Epidermal melanocyte (primary cell): ENCODE results near the gene ACAD8.

Experiments used
- DNase-seq: peaks from one replicate; pipeline ENCODE4 v3.0.0; 2011; ENCODE audit warnings: low spot score; ENCODE audit not compliant: insufficient read length

Gene ACAD8

DNA sequence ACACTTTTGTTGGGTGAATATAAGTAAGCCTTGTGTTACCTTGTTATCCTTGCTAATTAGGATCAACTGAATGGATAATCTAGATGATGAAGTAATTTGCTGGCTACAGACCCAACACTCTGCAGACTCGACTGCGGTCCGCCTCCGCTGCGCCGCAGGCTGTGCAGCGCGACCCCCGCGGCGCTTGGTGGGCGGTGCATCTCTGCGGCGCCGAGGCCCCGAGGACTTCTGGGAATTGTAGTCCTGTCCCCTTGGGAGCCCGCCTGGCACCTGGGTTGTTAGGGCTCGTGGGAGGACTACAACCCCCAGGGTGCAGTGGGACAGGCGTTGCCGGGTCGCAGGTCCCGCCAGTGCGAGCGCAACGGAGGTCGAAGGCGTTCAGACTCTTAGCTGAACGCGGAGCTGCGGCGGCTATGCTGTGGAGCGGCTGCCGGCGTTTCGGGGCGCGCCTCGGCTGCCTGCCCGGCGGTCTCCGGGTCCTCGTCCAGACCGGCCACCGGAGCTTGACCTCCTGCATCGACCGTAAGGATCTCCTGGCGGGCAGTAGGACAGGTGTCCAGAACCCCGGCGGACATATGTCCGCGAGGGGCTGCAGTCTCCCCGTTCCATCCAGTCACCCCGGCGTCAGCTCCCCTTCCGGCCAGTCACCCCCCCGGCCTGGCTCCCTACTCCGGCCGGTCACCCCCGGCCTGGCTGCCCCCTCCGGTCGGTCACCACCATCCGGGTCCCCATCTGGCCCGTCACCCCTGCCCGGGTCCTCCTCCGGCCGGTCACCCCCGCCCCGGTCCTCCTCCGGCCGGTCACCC, at the start of gene ACAD8, which contains the start of gene THYN1:
TSS of gene ACAD8 (plus strand) at position 381 of the 806 bp plus-strand sequence. CDS start at position 414, 33 bp downstream.
TSS of gene THYN1 (minus strand) at position 165 of the 806 bp plus-strand sequence. CDS start 470 bp downstream, outside the sequence.
- peak; percentile 96 for DNase-seq

DNA sequence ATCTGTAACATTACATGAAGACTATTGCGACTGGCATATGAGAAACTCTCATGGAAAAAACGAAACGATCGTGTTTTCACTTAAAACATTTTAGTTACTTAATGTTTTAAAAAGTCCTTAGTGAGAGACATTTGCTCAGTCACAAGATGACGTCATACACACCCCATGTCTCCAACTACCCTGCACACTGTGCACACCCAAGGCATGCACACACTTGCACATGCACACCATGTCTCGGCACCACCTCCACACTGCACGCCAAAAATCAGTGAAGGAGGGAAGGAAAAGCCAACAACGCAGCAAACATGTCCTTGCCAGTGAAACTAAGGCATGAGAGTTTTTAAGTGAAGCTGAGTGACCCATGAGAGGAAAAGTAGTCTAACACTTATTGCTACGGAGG, 47.6 kb upstream of the ACAD8 start:
- no peak for DNase-seq

DNA sequence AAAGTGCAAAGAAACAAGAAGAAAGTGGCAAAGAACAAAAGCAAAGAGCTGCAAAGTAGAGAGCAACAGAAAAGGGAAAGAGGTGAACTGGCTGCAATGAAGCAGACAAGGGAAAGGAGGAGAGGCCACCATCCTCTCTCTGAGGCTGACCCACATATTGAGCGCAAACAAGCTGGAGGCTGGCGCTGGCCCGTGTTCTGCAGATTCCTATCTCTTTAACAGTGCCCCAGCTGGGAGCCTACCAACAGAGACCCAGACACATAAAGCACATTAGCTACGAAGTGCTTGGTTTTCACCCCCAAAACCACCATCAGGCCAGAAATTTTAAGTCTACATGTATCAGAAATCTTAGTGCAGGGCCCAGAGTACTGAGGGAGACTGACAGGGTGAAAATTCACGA, 47.2 kb upstream of the ACAD8 start:
- no peak for DNase-seq

DNA sequence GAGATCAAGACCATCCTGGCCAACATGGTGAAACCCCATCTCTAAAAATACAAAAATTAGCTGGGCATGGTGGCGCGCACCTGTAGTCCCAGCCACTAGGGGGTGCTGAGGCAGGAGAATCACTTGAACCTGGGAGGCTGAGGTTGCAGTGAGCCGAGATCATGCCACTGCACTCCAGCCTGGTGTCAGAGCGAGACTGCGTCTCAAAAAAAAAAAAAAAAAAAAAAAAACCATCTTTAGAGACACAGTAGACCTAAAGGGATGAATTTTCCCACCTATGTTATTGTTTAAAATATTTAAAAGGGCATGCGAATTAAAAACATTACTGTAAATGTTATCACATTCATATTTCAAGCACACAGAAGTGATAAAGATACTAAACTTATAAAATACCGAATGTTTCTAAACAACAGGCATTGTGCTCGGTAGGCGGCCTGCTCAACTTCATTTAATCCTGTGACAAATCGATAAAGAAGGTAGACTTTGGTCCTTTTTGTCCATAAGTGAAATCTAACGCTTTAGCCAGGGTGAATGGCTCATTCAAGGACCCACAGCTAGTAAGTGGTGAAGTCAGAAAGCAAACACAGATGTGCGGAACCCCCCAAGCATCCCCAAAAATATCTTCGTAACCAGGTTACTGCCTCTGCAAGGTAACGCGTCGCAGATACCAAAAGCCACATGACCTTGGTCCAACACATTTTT, 45.7 kb upstream of the ACAD8 start:
- no peak for DNase-seq

- no peak for DNase-seq
Measured at GRCh38 chr11:134215836-134216235, 37.5 kb upstream of the ACAD8 start.

GRCh38 chr11:134216816-134217215, 36.6 kb upstream of the ACAD8 start:
- no peak for DNase-seq

DNA sequence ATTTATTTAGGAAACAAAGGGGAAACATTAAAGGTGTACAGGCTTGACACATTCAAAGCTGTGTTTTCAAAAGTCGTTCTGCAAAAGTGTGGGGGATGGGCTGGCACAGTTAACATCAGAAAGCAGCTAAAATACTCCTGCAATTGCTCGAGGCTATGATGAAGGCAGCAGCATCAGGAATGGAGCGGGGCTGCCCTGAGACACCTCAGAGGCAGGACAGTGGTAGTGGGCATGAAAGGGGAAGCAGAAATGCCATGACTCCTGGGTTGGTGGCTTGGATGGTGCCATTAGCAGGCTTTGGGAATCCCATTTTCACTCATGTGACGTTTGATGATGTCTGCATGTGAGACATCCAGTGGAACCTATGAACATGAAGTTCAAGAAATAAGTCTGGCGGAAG, 30.2 kb upstream of the ACAD8 start:
- no peak for DNase-seq

DNA sequence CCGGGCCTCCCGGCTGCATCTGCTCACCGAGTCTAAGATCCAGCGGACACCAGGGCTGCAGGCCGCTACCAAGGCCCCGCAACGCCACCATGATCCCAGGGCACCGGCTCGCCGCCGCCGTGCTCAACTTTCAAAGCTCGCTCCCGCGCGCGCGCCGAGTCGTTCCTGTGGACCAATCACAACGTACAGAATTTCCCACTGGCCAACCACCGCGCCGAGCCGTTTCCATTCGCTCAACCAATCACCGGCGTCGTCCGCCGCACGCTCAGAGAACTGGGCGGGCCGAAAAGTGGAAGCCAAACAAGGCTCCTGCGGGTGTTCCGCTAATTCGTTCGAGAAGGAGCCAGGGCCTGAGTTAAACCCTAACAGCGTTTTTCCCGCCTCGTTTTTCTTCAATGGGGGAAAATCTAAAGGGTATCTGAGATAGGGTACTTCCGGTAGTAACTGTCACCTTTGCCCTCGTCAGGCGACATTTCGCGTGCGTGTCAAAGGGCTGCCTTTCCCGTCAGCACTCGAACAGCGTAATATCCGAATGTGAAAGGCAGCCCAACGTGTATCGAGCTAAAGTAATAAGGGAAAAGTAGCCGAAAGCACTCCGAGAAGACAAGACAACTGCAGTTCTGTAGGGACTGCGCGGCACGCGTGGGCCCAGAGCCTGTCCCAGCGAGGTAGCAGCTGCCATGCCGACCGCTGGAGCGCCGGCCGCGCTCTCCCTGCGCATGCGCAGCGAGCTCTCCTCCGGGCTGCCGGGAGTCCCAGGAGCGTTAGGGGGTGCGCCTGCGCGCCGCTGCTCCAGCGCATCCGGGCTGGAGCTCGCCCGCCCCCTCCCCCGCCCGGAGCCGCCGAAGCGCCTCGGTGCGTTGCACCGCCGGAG, 29.3 kb upstream of the ACAD8 start, which contains the start of the genes NCAPD3 and VPS26B:
TSS of gene NCAPD3 (minus strand) at position 132 of the 874 bp plus-strand sequence. CDS start at position 91, 41 bp downstream.
TSS of gene VPS26B (plus strand) at position 836 of the 874 bp plus-strand sequence. CDS start 452 bp downstream, outside the sequence.
- peak; percentile 90 for DNase-seq

DNA sequence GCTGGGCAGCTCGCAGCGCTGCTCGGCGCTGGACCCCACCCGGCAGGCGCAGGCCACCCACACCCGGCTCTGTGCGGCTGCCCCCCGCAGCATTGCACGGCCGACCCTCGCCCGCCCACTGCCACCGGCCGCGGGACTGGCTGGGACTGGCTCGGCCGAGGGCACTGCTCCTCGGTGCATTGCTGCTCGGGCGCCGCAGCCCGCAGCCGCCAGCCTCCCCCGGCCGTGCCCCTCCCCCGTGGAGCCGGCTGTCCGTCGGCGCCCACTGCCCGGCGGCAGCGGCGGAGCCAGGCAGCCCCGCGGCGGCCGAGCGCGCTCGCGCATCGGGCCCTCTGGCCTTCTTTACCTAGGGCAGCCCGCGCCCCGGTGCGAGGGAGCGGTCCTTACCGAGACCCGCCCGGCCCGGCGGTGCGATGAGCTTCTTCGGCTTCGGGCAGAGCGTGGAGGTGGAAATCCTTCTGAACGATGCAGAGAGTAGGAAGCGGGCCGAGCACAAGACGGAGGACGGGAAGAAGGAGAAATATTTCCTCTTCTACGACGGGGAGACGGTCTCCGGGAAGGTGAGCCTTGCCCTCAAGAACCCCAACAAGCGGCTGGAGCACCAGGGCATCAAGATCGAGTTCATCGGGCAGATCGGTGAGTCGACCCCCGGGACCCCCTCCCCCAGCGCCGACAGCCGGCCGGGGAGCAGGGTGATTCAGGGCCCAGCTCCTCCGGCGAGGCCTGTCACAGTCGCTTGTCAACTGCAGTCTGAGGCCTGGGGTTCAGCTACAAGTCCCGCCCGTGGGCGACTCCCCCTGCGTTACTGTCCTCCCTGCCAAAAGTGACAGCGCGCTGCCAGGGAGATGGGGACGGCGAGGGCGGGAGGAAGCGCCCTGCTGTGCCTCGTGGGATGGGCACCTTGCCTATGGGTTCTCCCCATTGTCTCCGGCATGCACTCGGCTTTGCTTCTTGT, 28.4 kb upstream of the ACAD8 start:
- DNase-seq: no peak

- no peak for DNase-seq
Measured at GRCh38 chr11:134226806-134227325, 26.5 kb upstream of the ACAD8 start.

GRCh38 chr11:134228625-134229024, 24.7 kb upstream of the ACAD8 start:
- no peak for DNase-seq

DNA sequence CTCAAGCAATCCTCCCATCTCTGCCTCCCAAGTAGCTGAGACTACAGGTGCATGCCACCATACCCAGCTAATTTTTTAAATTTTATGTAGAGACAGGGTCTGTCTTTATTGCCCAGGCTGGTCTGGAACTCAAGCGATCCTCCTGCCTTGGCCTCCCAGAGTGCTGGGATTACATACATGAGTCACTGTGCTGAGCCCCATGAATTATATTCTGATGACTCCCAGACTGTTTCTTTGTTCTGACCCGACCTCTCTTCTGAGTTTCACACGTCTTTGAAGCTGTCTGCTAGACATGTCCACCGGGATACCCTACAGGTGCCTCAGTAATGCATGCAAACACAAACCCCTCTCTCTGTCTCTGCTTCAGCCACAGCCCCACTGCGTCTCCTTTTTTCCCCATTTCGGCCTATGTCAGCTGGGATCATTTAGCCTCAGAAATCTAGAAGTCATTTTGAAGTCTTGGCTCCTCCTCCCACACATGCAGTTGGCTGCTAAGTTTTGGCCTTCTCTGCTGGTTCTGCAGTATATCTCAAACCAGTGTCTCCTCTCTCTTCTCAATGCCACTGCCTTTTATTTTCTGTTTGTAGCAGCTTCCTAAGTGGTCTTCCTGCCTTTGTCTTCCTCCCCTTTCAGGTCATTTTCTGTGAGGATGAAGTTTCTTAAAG, 24.1 kb upstream of the ACAD8 start:
- DNase-seq: no peak

GRCh38 chr11:134230339-134230738, 23.0 kb upstream of the ACAD8 start:
- no peak for DNase-seq

DNA sequence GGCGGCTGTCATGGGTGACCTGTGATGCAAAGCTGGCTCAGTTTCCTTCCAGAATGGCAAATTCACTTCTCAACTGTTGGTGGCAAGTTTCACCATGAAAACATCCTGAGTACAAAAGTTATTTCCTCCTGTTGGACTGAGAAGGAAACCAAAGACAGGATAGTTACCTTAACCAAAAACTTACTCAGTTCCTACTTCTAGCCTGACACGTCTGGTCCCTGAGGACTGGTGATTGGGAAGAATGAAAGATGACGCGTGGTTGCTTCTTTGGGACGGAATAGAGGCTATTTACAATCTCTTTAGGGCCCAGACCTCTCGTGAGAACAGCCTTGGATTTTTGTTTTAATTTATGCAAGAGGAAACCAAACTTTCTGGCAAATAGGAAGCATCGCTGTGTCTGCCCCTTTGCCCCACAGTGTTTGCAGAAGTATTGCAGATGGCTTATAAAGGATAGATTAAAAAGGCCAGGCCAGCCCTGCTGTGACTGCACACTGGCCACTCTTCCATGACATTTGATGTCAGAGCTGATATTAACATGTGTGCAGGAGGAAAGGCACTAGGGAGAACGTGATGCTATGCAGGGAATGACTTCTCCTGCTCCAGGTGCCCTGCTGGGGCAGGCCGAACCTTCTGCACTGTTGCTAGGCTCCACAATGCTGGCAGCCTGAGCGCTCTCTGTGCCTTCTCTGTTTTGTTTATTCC, 21.3 kb upstream of the ACAD8 start:
- DNase-seq: no peak

DNA sequence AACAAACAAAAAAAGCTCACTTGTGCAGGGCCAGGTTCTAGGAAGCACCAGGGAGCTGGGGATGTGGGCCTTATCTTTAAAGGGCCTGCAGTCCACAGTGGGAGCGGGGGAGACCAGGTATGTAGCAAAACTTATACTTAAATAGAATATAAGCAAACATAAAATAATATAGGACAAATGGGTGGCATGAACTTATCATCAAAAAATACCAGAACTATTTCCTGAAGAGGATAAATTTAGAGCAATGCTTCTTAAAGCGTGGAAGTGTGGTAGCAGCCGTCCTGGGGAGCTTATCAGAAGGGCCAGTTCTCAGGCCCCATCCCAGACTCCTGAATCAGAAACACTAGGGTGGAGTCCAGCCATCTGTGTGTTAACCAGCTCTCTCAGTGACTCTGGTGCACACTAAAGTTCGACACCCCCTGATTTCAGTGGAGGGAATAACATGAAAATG, 19.6 kb upstream of the ACAD8 start:
- DNase-seq: no peak

DNA sequence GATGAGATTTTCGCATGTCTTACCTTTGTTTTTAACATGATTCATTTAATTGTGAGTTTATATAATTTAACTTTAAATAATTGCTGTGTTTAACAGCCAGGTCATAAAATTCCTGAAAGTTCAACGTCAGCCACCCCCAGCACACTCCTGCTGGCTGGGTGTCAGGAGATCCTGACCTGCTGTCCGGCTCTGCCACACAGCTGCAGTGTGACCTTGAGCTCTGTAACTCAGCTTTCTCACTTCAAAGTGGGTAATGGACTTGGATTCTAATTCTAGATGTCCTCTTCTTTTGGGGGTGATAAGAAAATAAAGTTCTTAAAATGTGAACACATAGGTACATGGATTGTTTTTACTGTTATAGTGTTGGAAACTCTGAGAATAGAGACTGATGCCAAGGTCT, 18.0 kb upstream of the ACAD8 start:
- no peak for DNase-seq

- no peak for DNase-seq
Measured at GRCh38 chr11:134236834-134237556, 16.4 kb upstream of the ACAD8 start.

GRCh38 chr11:134237557-134237922, 15.8 kb upstream of the ACAD8 start:
- no peak for DNase-seq
